MG63 (cell line): ENCODE results near the gene PRCC. TPM values are rescaled to one million over a fixed set of nuclear protein-coding genes. Genes with fewer than 3 reads are reported as not detected.
"Not testable (repeated sequence)": the region's sequence is repeated elsewhere in the genome, so short reads cannot be mapped to it uniquely, and the experiment has no call there.

Source experiments
- DNase-seq: peaks from one replicate; pipeline ENCODE4 v3.0.0-alpha.2; 2020
- H3K27me3 ChIP-seq: fragments of 250-450 bp; sonication (Bioruptor Pico); 2 replicates; pipeline ENCODE4 v1.5.1; 2020; ENCODE audit warnings: mild to moderate bottlenecking, moderate library complexity
- H3K36me3 ChIP-seq: fragments of 250-450 bp; sonication (Bioruptor Pico); 2 replicates; pipeline ENCODE4 v1.5.1; 2020; ENCODE audit warnings: mild to moderate bottlenecking, moderate library complexity
- H3K4me3 ChIP-seq: fragments of 250-450 bp; sonication (Bioruptor Pico); 2 replicates; pipeline ENCODE4 v1.5.1; 2020; ENCODE audit warnings: mild to moderate bottlenecking, moderate library complexity
- H3K9me3 ChIP-seq: fragments of 250-450 bp; sonication (Bioruptor Pico); 2 replicates; pipeline ENCODE4 v1.5.1; 2020; ENCODE audit warnings: mild to moderate bottlenecking, moderate library complexity
- total RNA-seq: library from RNA; depleted of rRNA; stranded (reverse); fragments of >200 nt; shearing (Covaris generic); gene quantifications from 2 replicates; pipeline ENCODE4 v1.2.3, GENCODE V29; 2014; ENCODE audit warnings: low replicate concordance

The PRCC gene
- total RNA-seq, 1 experiment from 2014 or later: 56.9 TPM

GRCh38 chr1:156751757-156752481, 15.4 kb upstream of the PRCC start:
- no peaks in the 10 kb centered on the region for H3K27me3 ChIP-seq
- peak; percentile 100 for DNase-seq
- H3K4me3 ChIP-seq: peak overlapping the region; percentile 89

GRCh38 chr1:156752843-156753482, 14.4 kb upstream of the PRCC start:
- no peak for DNase-seq
- Histone ChIP-seq H3K36me3 (peaks cover 31% of the 10 kb centered on the region), H3K4me3 (peak overlapping the region; percentile 89), H3K9me3 (no peaks in the 10 kb centered on the region), H3K27me3 (no peaks in the 10 kb centered on the region)

More at GRCh38 chr1:156751757-156752481, 15.4 kb upstream of the PRCC start:
- H3K9me3 ChIP-seq: no peaks in the 10 kb centered on the region
- peaks cover 39% of the 10 kb centered on the region for H3K36me3 ChIP-seq

- H3K9me3 ChIP-seq: no peaks in the 10 kb centered on the region
- DNase-seq: no peak
- no peaks in the 10 kb centered on the region for H3K27me3 ChIP-seq
These were observed 13.1 kb upstream of the PRCC start for GRCh38 chr1:156754219-156754618.

GRCh38 chr1:156755527-156755950, 11.8 kb upstream of the PRCC start:
- Histone ChIP-seq H3K27me3 (no peaks in the 10 kb centered on the region), H3K36me3 (peaks cover 5% of the 10 kb centered on the region), H3K4me3 (no peak overlapping the region), H3K9me3 (no peaks in the 10 kb centered on the region)
- no peak for DNase-seq

More at GRCh38 chr1:156754219-156754618, 13.1 kb upstream of the PRCC start:
- Histone ChIP-seq H3K4me3 (no peak overlapping the region), H3K36me3 (peaks cover 18% of the 10 kb centered on the region)

GRCh38 chr1:156756355-156756754, 11.0 kb upstream of the PRCC start:
- Histone ChIP-seq H3K4me3 (no peak overlapping the region), H3K9me3 (no peaks in the 10 kb centered on the region), H3K36me3 (no peaks in the 10 kb centered on the region), H3K27me3 (no peaks in the 10 kb centered on the region)
- no peak for DNase-seq

- H3K36me3 ChIP-seq, H3K9me3 ChIP-seq, DNase-seq, H3K27me3 ChIP-seq, H3K4me3 ChIP-seq: not testable (repeated sequence)
These were observed 9.6 kb upstream of the PRCC start for GRCh38 chr1:156757572-156758253.

- DNase-seq: no peak
- Histone ChIP-seq H3K36me3 (no peaks in the 10 kb centered on the region), H3K9me3 (no peaks in the 10 kb centered on the region), H3K27me3 (no peaks in the 10 kb centered on the region), H3K4me3 (no peak overlapping the region)
These were observed 7.1 kb upstream of the PRCC start for GRCh38 chr1:156760092-156760795.

GRCh38 chr1:156760796-156761104, 6.6 kb upstream of the PRCC start:
- Histone ChIP-seq H3K4me3 (no peak overlapping the region), H3K36me3 (no peaks in the 10 kb centered on the region), H3K9me3 (no peaks in the 10 kb centered on the region), H3K27me3 (no peaks in the 10 kb centered on the region)
- no peak for DNase-seq

- H3K27me3 ChIP-seq, DNase-seq, H3K9me3 ChIP-seq, H3K4me3 ChIP-seq: not testable (repeated sequence)
- peaks cover 16% of the 10 kb centered on the region for H3K36me3 ChIP-seq
These were observed 2.2 kb upstream of the PRCC start for GRCh38 chr1:156765136-156765535.

- Histone ChIP-seq H3K27me3 (no peaks in the 10 kb centered on the region), H3K4me3 (no peak overlapping the region), H3K9me3 (no peaks in the 10 kb centered on the region), H3K36me3 (peaks cover 21% of the 10 kb centered on the region)
- DNase-seq: no peak
These were observed 1.7 kb upstream of the PRCC start for GRCh38 chr1:156765666-156766065.

GRCh38 chr1:156766298-156767100, 836 bp upstream of the PRCC start:
- H3K27me3 ChIP-seq: no peaks in the 10 kb centered on the region
- H3K4me3 ChIP-seq: peak overlapping the region; percentile 88
- H3K9me3 ChIP-seq: no peaks in the 10 kb centered on the region
- H3K36me3 ChIP-seq: peaks cover 30% of the 10 kb centered on the region
- no peak for DNase-seq

GRCh38 chr1:156767879-156768604, 707 bp downstream of the PRCC start:
- Histone ChIP-seq H3K27me3 (no peaks in the 10 kb centered on the region), H3K36me3 (peaks cover 43% of the 10 kb centered on the region), H3K4me3 (peak overlapping the region; percentile 88), H3K9me3 (no peaks in the 10 kb centered on the region)
- DNase-seq: peak; percentile 52

- no peak for DNase-seq
- Histone ChIP-seq H3K36me3 (peaks cover 50% of the 10 kb centered on the region), H3K27me3 (no peaks in the 10 kb centered on the region), H3K4me3 (peak overlapping the region; percentile 88), H3K9me3 (no peaks in the 10 kb centered on the region)
These were observed 1.4 kb downstream of the PRCC start for GRCh38 chr1:156768610-156769295.

GRCh38 chr1:156772222-156772621, 4.9 kb downstream of the PRCC start:
- no peaks in the 10 kb centered on the region for H3K27me3 ChIP-seq
- H3K36me3 ChIP-seq: peaks cover 62% of the 10 kb centered on the region
- H3K4me3 ChIP-seq: no peak overlapping the region
- no peaks in the 10 kb centered on the region for H3K9me3 ChIP-seq
- no peak for DNase-seq

GRCh38 chr1:156772728-156773497, 5.6 kb downstream of the PRCC start:
- no peak overlapping the region for H3K4me3 ChIP-seq
- DNase-seq: no peak
- no peaks in the 10 kb centered on the region for H3K27me3 ChIP-seq
- peaks cover 60% of the 10 kb centered on the region for H3K36me3 ChIP-seq
- H3K9me3 ChIP-seq: no peaks in the 10 kb centered on the region
